Parathyroid adenoma (tissue), 2 donors: Measurements from ENCODE around the gene CADPS2.

Experiments used
- H2AFZ ChIP-seq: fragments of 300-600 bp; sonication (generic); one replicate; pipeline ENCODE4 v1.7.0; 2017; ENCODE audit warnings: antibody characterized with exemption, mild to moderate bottlenecking
- H3K27ac ChIP-seq: fragments of 300-600 bp; sonication (generic); one replicate; pipeline ENCODE4 v1.7.0; 2017
- H3K27me3 ChIP-seq: fragments of 300-600 bp; sonication (generic); one replicate; pipeline ENCODE4 v1.7.0; 2017; ENCODE audit warnings: low read length; ENCODE audit not compliant: control insufficient read depth, insufficient read depth
- H3K36me3 ChIP-seq: fragments of 300-600 bp; sonication (generic); one replicate; pipeline ENCODE4 v1.7.0; 2017; ENCODE audit warnings: low read length; ENCODE audit not compliant: control insufficient read depth, insufficient read depth
- H3K4me1 ChIP-seq: fragments of 300-600 bp; sonication (generic); one replicate; pipeline ENCODE4 v1.7.0; 2017; ENCODE audit warnings: control low read depth
- H3K4me2 ChIP-seq: fragments of 300-600 bp; sonication (generic); one replicate; pipeline ENCODE4 v1.7.0; 2017; ENCODE audit warnings: low read length
- H3K4me3 ChIP-seq: fragments of 300-600 bp; sonication (generic); one replicate; pipeline ENCODE4 v1.7.0; 2017; ENCODE audit warnings: low read depth, low read length
- H3K79me2 ChIP-seq: fragments of 300-600 bp; sonication (generic); one replicate; pipeline ENCODE4 v1.7.0; 2017; ENCODE audit warnings: control low read depth
- H3K9ac ChIP-seq: fragments of 300-600 bp; sonication (generic); one replicate; pipeline ENCODE4 v1.7.0; 2017; ENCODE audit warnings: mild to moderate bottlenecking
- H3K9me3 ChIP-seq: fragments of 300-600 bp; sonication (generic); one replicate; pipeline ENCODE4 v1.7.0; 2017; ENCODE audit warnings: low read length; ENCODE audit not compliant: control insufficient read depth
- CTCF ChIP-seq: fragments of 300-600 bp; sonication (generic); IDR thresholded peaks from one replicate; pipeline ENCODE4 v1.7.0; 2017; ENCODE audit warnings: antibody characterized with exemption, mild to moderate bottlenecking
- donor health status: primary hyperparathyroidism.

The CADPS2 gene

GRCh38 chr7:122719010-122719578 lies 167.2 kb downstream of the CADPS2 start:
- Histone ChIP-seq H2AFZ (no peak overlapping the region), H3K36me3 (no peaks in the 10 kb centered on the region), H3K79me2 (no peaks in the 10 kb centered on the region), H3K4me1 (no peaks in the 10 kb centered on the region), H3K9me3 (no peaks in the 10 kb centered on the region), H3K9ac (no peak overlapping the region), H3K4me3 (no peak overlapping the region), H3K4me2 (no peak overlapping the region), H3K27me3 (no peaks in the 10 kb centered on the region), H3K27ac (no peak overlapping the region)
- TF ChIP-seq CTCF = no peak

GRCh38 chr7:122717356-122718089 lies 168.7 kb downstream of the CADPS2 start:
- TF ChIP-seq CTCF = no peak
- no peaks in the 10 kb centered on the region for H3K27me3 ChIP-seq

GRCh38 chr7:122715183-122715582 lies 171.1 kb downstream of the CADPS2 start:
- Histone ChIP-seq H3K79me2 (no peaks in the 10 kb centered on the region), H3K9ac (no peak overlapping the region), H3K36me3 (no peaks in the 10 kb centered on the region), H3K9me3 (no peaks in the 10 kb centered on the region), H2AFZ (no peak overlapping the region), H3K4me3 (no peak overlapping the region), H3K27ac (no peak overlapping the region), H3K4me2 (no peak overlapping the region), H3K27me3 (no peaks in the 10 kb centered on the region), H3K4me1 (no peaks in the 10 kb centered on the region)
- no peak for TF ChIP-seq CTCF

More at GRCh38 chr7:122717356-122718089, 168.7 kb downstream of the CADPS2 start:
- no peak overlapping the region for H2AFZ ChIP-seq
- no peaks in the 10 kb centered on the region for H3K4me1 ChIP-seq
- no peak overlapping the region for H3K4me2 ChIP-seq
- no peaks in the 10 kb centered on the region for H3K79me2 ChIP-seq
- no peaks in the 10 kb centered on the region for H3K9me3 ChIP-seq
- no peaks in the 10 kb centered on the region for H3K36me3 ChIP-seq
- no peak overlapping the region for H3K9ac ChIP-seq
- no peak overlapping the region for H3K27ac ChIP-seq
- no peak overlapping the region for H3K4me3 ChIP-seq

- Histone ChIP-seq H3K27me3 (no peaks in the 10 kb centered on the region), H2AFZ (no peak overlapping the region), H3K4me2 (no peak overlapping the region), H3K4me3 (no peak overlapping the region), H3K4me1 (no peaks in the 10 kb centered on the region), H3K9me3 (no peaks in the 10 kb centered on the region), H3K36me3 (no peaks in the 10 kb centered on the region), H3K27ac (no peak overlapping the region), H3K9ac (no peak overlapping the region), H3K79me2 (no peaks in the 10 kb centered on the region)
- TF ChIP-seq CTCF = no peak
Observed at GRCh38 chr7:122710916-122711315, 175.3 kb downstream of the CADPS2 start.
